GM03348 (cell line): ENCODE results near the gene WDR90.

Experiments
- DNase-seq: peaks from one replicate; pipeline ENCODE4 v3.0.0; 2012; ENCODE audit warnings: low spot score

Gene WDR90

GRCh38 chr16:648781-649589, at the start of gene WDR90:
WDR90 (plus strand) TSS chr16:649365; CDS start chr16:649417, 52 bp downstream.
- DNase-seq = peak; percentile 97

- DNase-seq = no peak
Observed at GRCh38 chr16:600781-601180, 48.4 kb upstream of the WDR90 start.

GRCh38 chr16:603933-604332, 45.2 kb upstream of the WDR90 start:
- DNase-seq = no peak

- DNase-seq = no peak
Observed at GRCh38 chr16:606656-607307, 42.4 kb upstream of the WDR90 start.

DNA sequence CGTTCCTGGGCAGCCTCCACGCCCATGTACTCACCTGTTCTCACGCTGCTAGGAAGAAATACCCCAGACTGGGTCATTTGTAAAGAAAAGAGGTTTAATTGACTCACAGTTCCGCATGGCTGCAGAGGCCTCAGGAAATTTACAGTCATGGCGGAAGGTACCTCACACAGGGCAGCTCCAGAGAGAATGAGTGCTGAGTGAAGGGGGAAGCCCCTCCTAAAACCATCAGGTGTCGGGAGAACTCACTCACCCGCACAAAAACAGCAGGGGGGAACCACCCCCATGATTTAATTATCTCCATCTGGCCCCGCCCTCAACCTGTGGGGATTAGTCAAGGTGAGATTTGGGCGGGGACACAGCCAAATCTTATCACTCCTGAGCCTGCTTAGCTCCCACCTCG, 41.1 kb upstream of the WDR90 start:
- DNase-seq = no peak

GRCh38 chr16:609316-609715, 39.8 kb upstream of the WDR90 start:
- DNase-seq = no peak

DNA sequence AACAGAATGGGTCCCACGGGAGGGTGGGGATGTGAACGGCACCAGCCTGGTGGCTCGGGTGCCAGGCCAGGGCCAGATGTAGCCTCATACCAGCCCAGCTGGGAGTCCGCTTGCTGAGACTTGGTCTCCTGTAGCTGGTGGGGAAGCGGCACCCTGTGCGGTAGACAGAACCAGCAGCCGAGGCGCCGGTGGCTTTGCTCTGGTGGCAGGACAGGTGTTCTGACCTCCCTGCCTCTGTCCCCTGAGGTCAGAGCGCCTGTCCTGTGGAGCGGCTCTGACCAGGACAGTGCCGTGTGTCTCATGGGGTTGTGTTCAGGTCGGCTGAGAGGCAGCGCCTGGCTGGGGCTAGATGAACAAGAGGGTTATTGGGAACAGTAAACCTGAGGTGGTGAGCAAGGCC, 39.2 kb upstream of the WDR90 start:
- DNase-seq = no peak

- peak; percentile 60 for DNase-seq
Observed at GRCh38 chr16:610513-611381, 38.4 kb upstream of the WDR90 start.

DNA sequence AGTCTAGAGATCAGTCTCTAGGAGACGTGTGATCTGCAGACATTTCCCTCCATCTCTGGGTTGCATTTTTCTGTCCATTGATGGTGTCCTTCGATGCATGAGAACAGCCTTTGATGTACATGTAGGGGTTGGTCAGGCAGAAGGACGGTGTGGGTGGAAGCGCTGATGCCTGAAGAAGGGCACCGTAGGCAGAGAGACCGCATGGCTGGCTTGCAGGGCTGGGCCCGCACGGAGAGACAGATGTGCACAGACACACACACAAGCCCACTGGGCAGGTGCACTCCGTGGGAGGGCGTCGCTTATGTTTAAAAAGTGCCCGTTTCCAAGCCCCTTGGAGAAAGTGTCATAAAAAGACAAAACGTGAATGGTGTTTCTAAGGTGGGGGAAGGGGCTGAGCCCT, 34.0 kb upstream of the WDR90 start:
- no peak for DNase-seq

- DNase-seq = no peak
Observed at GRCh38 chr16:616733-617586, 32.2 kb upstream of the WDR90 start.

DNA sequence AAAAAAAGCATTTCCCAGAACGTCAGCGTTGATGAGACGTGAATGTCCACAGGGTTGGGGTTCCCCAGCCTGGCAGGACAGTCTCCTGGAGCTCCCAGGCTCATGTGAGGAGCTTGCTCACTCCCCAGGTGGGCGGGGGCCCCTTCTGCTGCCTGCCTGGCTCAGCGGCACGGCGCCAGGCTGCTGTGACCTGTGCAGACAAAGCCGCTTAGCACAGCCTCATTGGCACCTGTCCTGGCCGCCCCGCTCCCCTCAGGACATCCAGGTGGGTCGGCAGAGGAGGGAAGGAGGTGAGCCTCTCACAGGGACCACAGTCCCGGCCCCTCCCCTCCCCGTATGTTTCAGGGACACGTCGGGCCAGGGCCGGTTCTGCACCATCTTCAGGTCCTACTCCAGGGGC, 31.3 kb upstream of the WDR90 start:
- DNase-seq = no peak

DNA sequence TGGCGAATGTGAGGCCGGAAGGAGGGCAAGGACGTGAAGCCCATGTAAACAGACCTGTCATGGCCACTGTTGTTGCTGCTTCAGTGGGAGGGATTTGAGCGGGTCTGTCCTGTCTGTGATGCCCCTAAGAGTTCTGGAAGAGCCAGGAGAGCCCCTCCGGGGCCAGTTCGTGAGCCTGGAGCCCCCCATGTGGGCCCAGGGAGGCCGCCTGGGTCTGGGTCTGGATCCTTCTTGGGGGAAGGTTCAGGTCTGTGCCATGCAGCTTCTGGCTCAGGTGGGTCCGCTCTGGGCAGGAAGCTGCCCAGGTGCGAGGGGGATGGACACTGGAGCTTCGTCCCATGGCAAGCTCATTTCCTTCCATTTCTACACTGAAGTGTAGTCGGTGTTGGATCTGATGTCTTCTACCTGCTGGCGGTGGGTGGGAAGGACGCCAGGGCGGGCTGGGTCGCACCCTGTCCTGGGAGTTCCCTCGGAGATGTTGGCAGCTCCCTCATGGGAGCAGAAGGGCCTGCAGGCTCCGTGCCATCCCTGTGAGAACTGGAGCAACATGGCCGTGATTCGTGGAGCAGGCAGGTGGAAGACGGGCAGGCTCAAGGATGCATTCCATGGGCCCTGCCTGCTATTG, 29.6 kb upstream of the WDR90 start:
- no peak for DNase-seq

DNA sequence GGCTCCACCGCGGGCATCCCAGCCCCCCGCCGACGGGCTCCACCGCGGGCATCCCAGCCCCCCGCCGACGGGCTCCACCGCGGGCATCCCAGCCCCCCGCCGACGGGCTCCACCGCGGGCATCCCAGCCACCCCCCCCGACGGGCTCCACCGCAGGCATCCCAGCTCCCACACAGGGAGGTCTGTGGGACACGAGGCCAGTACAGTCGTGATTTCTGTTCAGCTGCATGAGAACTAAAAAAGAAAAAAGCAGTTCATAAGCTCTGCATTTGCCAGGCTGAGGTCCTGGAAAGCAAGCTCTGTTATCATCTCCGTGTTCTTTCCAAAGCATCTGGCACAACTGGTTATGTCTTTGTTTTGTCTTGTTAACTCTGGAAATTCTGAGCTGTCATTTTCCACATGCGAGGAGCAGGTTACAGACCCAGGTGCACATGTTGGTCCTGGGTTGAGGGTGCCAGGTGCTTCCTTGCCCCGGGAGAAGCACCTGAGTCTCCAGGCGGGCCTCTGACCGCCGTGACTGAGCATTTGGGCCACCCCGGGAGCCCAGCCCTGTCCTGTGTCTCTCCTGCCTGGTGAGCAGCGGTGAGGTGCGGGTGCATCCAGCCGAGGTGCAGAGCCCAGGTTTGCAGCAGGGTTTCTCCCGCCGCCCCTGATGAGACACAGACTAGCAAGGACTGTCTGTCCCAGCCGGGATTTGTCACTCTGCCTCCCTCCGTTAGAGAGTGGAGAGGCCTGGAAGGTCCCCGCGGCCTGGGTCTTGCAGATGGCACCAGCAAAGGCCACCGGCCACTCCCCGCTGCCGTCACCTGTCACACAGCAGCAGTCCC, 28.3 kb upstream of the WDR90 start:
- no peak for DNase-seq

GRCh38 chr16:621526-622105, 27.5 kb upstream of the WDR90 start:
- DNase-seq = no peak

DNA sequence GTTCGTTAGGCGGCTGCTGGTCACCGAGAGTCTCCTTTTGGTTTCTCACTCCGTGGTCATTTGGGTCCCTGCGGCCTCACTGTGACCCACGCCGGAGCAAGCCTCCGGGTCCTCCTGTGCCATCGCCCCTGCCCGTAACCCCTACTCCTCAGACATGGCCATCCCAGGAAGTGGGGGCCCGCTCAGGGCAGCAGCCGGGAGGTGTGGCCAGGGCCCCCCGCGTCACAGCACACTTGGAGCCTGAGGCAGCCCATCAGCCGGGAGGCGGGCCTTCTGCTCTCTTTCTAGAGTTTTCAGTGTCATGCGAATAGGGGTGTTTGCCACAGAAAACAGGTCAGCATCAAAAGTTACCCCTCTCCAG, 26.3 kb upstream of the WDR90 start:
- DNase-seq = no peak

GRCh38 chr16:624526-625070, 24.6 kb upstream of the WDR90 start:
- DNase-seq = no peak

GRCh38 chr16:625117-625976, 23.8 kb upstream of the WDR90 start:
- DNase-seq = no peak

DNA sequence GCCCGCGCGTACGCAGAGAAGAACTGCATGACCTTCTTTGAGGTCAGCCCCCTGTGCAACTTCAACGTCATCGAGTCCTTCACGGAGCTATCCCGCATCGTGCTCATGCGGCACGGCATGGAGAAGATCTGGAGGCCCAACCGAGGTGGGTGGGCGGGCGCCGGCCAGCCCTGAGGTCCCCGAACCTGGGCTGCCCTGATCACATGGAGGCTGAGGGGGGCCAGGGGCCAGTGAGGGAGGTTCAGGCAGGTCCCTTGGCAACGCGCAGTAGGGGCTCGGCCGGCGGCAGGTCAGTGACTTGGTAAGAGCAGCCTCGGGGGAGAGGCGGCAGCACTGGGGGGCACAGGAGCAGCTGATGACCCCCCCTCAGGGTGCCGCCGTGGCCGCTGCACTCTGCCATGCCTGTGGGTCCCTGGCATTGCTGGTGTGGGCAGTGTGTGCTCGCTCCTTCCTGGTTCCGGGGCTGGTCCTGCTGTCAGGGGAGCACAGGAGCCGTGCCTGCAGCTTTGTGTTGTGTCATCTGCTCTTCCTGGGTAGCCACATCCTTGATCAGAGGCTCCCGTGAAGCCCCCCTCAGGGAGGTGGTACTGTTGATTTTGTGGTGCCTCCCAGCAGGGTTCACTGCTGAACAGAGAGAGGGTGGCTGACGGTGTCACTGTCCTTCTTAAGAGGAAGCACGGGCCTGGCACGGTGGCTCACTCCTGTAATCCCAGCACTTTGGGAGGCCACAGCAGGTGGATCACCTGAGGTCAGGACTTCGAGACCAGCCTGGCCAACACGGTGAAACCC, 23.0 kb upstream of the WDR90 start:
- DNase-seq = no peak
